H1 (cell line): ENCODE data around the gene NEGR1. TPM values are rescaled to one million over a fixed set of nuclear protein-coding genes. Genes with fewer than 3 reads are reported as not detected.

Source experiments
- CTCF ChIA-PET: fragments of 300-600 bp; sonication (Branson Sonifier 250); formaldehyde crosslinking; loops from one replicate; lab custom pipeline; 2021; ENCODE audit not compliant: partially characterized antibody; lab: Charles Lee
- POLR2A ChIA-PET: fragments of 300-600 bp; sonication (Branson Sonifier 250); formaldehyde crosslinking; loops from one replicate; lab custom pipeline; 2021; ENCODE audit warnings: inconsistent platforms; ENCODE audit not compliant: partially characterized antibody; lab: Charles Lee
- DNase-seq, 2 experiments: peaks; one replicate each; pipeline versions ENCODE4 v3.0.0 to v3.0.0-alpha.2; 2010 to 2022; ENCODE audit warnings: low spot score in 2 of 2, low read depth in 1 of 2, mixed read lengths in 1 of 2
- FAIRE-seq: peaks from 2 replicates; lab custom pipeline; 2011; peaks lifted over from hg19 to GRCh38; lab: Jason Lieb, UNC
- H2AFZ ChIP-seq: 2 replicates; pipeline ENCODE4 v1.8.1; 2012; ENCODE audit warnings: low read length, inconsistent platforms
- H2AK5ac ChIP-seq: 2 replicates; pipeline ENCODE4 v1.6.1; 2013; ENCODE audit warnings: low read depth, low read length
- H2BK120ac ChIP-seq: replicated peaks from 2 replicates; pipeline ENCODE3; 2013; ENCODE audit warnings: low read depth, low read length, inconsistent platforms
- H2BK12ac ChIP-seq: 2 replicates; pipeline ENCODE4 v1.6.1; 2013; ENCODE audit warnings: low read depth, low read length
- H2BK15ac ChIP-seq: 2 replicates; pipeline ENCODE4 v1.6.1; 2013; ENCODE audit warnings: low read length
- H2BK20ac ChIP-seq: 2 replicates; pipeline ENCODE4 v1.6.1; 2013; ENCODE audit warnings: low read length
- H2BK5ac ChIP-seq: 2 replicates; pipeline ENCODE4 v1.6.1; 2013; ENCODE audit warnings: low read depth, low read length
- H3K14ac ChIP-seq: 2 replicates; pipeline ENCODE4 v1.6.1; 2013; ENCODE audit warnings: inconsistent platforms; ENCODE audit not compliant: insufficient read length
- H3K18ac ChIP-seq: 2 replicates; pipeline ENCODE4 v1.6.1; 2013; ENCODE audit warnings: low read length; ENCODE audit errors: extremely low read depth
- H3K23ac ChIP-seq: 2 replicates; pipeline ENCODE4 v1.6.1; 2013; ENCODE audit warnings: inconsistent platforms; ENCODE audit not compliant: insufficient read length
- H3K23me2 ChIP-seq: 2 replicates; pipeline ENCODE4 v1.6.1; 2013; ENCODE audit warnings: low read depth, low read length
- H3K27ac ChIP-seq: 2 replicates; pipeline ENCODE4 v1.6.1; 2011; ENCODE audit warnings: low read depth, low read length, inconsistent platforms
- H3K27me3 ChIP-seq, 4 experiments: replicated peaks in 1 of 4; 1 replicate in 1 of 4; 2 replicates in 3 of 4; pipeline versions ENCODE4 v1.6.1 to v1.8.1; 2011 to 2013; ENCODE audit warnings: low read length in 3 of 4, mild to moderate bottlenecking in 3 of 4, inconsistent platforms in 2 of 4, mixed read lengths in 2 of 4, moderate library complexity in 1 of 4; ENCODE audit not compliant: control insufficient read depth in 3 of 4, insufficient read depth in 3 of 4; ENCODE audit errors: extremely low read depth in 1 of 4
- H3K36me3 ChIP-seq, 4 experiments: 2 replicates each; pipeline versions ENCODE4 v1.6.1 to v1.8.1; 2011 to 2013; ENCODE audit warnings: mild to moderate bottlenecking in 4 of 4, low read length in 3 of 4, moderate library complexity in 2 of 4, control low read depth in 1 of 4, inconsistent platforms in 1 of 4; ENCODE audit not compliant: insufficient read depth in 4 of 4, control insufficient read depth in 2 of 4
- H3K4ac ChIP-seq: replicated peaks from 2 replicates; pipeline ENCODE3; 2013; ENCODE audit warnings: low read length, low read depth, mixed read lengths, inconsistent platforms; ENCODE audit not compliant: insufficient read length
- H3K4me1 ChIP-seq, 4 experiments: replicated peaks in 1 of 4; 1 replicate in 1 of 4; 2 replicates in 3 of 4; pipeline versions ENCODE4 v1.6.1 to v1.8.1; 2011 to 2013; ENCODE audit warnings: low read length in 3 of 4, inconsistent platforms in 2 of 4, mixed read lengths in 1 of 4; ENCODE audit not compliant: insufficient read depth in 4 of 4, control insufficient read depth in 3 of 4
- H3K4me2 ChIP-seq, 2 experiments: 2 replicates each; pipeline versions ENCODE4 v1.6.1 to v1.8.1; 2011 to 2013; ENCODE audit warnings: low read depth in 2 of 2, low read length in 2 of 2, control low read depth in 1 of 2, inconsistent platforms in 1 of 2, mild to moderate bottlenecking in 1 of 2; ENCODE audit not compliant: insufficient read depth in 1 of 2
- H3K4me3 ChIP-seq, 4 experiments: fragments of 200-600, 300-600 bp in 1 of 4; sonication (generic), shearing (Covaris generic), sonication (Bioruptor Twin) in 1 of 4; 2 replicates each; pipeline versions ENCODE4 v1.5.1 to v1.8.1; 2011 to 2016; ENCODE audit warnings: low read length in 4 of 4, low read depth in 3 of 4, control low read depth in 2 of 4, inconsistent platforms in 2 of 4, mild to moderate bottlenecking in 2 of 4, mixed read lengths in 1 of 4, moderate library complexity in 1 of 4; ENCODE audit not compliant: insufficient read depth in 2 of 4; ENCODE audit errors: extremely low read depth in 1 of 4
- H3K56ac ChIP-seq: replicated peaks from 2 replicates; pipeline ENCODE3; 2013; ENCODE audit warnings: low read depth, mild to moderate bottlenecking, mixed read lengths, low read length, inconsistent platforms; ENCODE audit not compliant: insufficient read length
- H3K79me1 ChIP-seq: 2 replicates; pipeline ENCODE4 v1.6.1; 2013; ENCODE audit warnings: low read depth, low read length, control low read depth
- H3K79me2 ChIP-seq, 2 experiments: 2 replicates each; pipeline versions ENCODE4 v1.6.1 to v1.8.1; 2012 to 2013; ENCODE audit warnings: low read length in 2 of 2, mild to moderate bottlenecking in 2 of 2, inconsistent platforms in 1 of 2; ENCODE audit not compliant: insufficient read depth in 2 of 2, control insufficient read depth in 1 of 2
- H3K9ac ChIP-seq, 4 experiments: replicated peaks in 1 of 4; 1 replicate in 1 of 4; 2 replicates in 3 of 4; pipeline versions ENCODE4 v1.6.1 to v1.8.1; 2011 to 2013; ENCODE audit warnings: low read depth in 3 of 4, low read length in 3 of 4, control low read depth in 2 of 4, mild to moderate bottlenecking in 2 of 4, moderate library complexity in 2 of 4, inconsistent platforms in 1 of 4; ENCODE audit errors: extremely low read depth in 1 of 4
- H3K9me3 ChIP-seq, 2 experiments: 2 replicates each; pipeline versions ENCODE4 v1.6.1 to v1.8.1; 2012 to 2013; ENCODE audit warnings: mild to moderate bottlenecking in 2 of 2, moderate library complexity in 2 of 2, control low read depth in 1 of 2, inconsistent platforms in 1 of 2, low read depth in 1 of 2, low read length in 1 of 2, mixed read lengths in 1 of 2; ENCODE audit not compliant: insufficient read depth in 2 of 2
- H4K20me1 ChIP-seq, 2 experiments: replicated peaks in 1 of 2; 2 replicates each; pipeline versions ENCODE3 to v1.8.1; 2011 to 2013; ENCODE audit warnings: inconsistent platforms in 2 of 2, low read length in 2 of 2, mild to moderate bottlenecking in 1 of 2; ENCODE audit not compliant: insufficient read depth in 2 of 2, control insufficient read depth in 1 of 2
- H4K5ac ChIP-seq: 2 replicates; pipeline ENCODE4 v1.6.1; 2013; ENCODE audit warnings: low read length, low read depth, mixed read lengths, inconsistent platforms; ENCODE audit not compliant: insufficient read length
- H4K8ac ChIP-seq: 2 replicates; pipeline ENCODE4 v1.8.0; 2013; ENCODE audit warnings: mild to moderate bottlenecking, moderate library complexity, low read length, inconsistent platforms; ENCODE audit not compliant: insufficient read depth; ENCODE audit errors: extremely low read depth
- H4K91ac ChIP-seq: replicated peaks from 2 replicates; pipeline ENCODE3; 2013; ENCODE audit warnings: low read length, mixed read lengths, inconsistent platforms; ENCODE audit not compliant: insufficient read length
- CBX8 ChIP-seq: fragments of 300-800, 300-1000 bp; sonication (generic); IDR thresholded peaks from 2 replicates; pipeline ENCODE4 v1.7.1; 2016; ENCODE audit warnings: low read depth, low read length, borderline replicate concordance
- CHD2 ChIP-seq: IDR thresholded peaks from 2 replicates; pipeline ENCODE4 v1.6.1; 2012; ENCODE audit warnings: low read length, improper control_type of control experiment
- CREB1 ChIP-seq: IDR thresholded peaks from 2 replicates; pipeline ENCODE4 v1.6.1; 2012; ENCODE audit warnings: inconsistent platforms
- CTBP2 ChIP-seq: IDR thresholded peaks from 2 replicates; pipeline ENCODE4 v1.7.0; 2011; ENCODE audit warnings: borderline replicate concordance, mild to moderate bottlenecking, moderate library complexity, mixed read lengths, low read length; ENCODE audit not compliant: insufficient read depth, insufficient read length
- EGR1 ChIP-seq: IDR thresholded peaks from 2 replicates; pipeline ENCODE4 v1.6.1; 2011; ENCODE audit warnings: low read depth, low read length, borderline replicate concordance
- HDAC2 ChIP-seq, 2 experiments: fragments of 300-600 bp in 1 of 2; sonication (generic) in 1 of 2; IDR thresholded peaks; 2 replicates each; pipeline ENCODE4 v1.6.1; 2011 to 2012; ENCODE audit warnings: low read depth in 2 of 2, low read length in 2 of 2, mild to moderate bottlenecking in 2 of 2, moderate library complexity in 2 of 2, borderline replicate concordance in 1 of 2, inconsistent platforms in 1 of 2
- NANOG ChIP-seq: IDR thresholded peaks from 2 replicates; pipeline ENCODE4 v1.6.1; 2011; ENCODE audit warnings: low read length, low read depth, mild to moderate bottlenecking, inconsistent platforms; ENCODE audit not compliant: insufficient read depth, poor library complexity, severe bottlenecking
- POLR2AphosphoS5 ChIP-seq: IDR thresholded peaks from 2 replicates; pipeline ENCODE4 v1.6.1; 2011; ENCODE audit warnings: low read depth, low read length
- POU5F1 ChIP-seq: IDR thresholded peaks from 2 replicates; pipeline ENCODE4 v1.6.1; 2011; ENCODE audit warnings: low read depth, mild to moderate bottlenecking, low read length, moderate library complexity
- RBBP5 ChIP-seq: IDR thresholded peaks from 2 replicates; pipeline ENCODE4 v1.7.1; 2012; ENCODE audit warnings: low read depth, mild to moderate bottlenecking, inconsistent platforms, low read length, moderate library complexity, borderline replicate concordance
- SRF ChIP-seq: IDR thresholded peaks from 2 replicates; pipeline ENCODE4 v1.6.1; 2011; ENCODE audit warnings: mild to moderate bottlenecking, low read depth, low read length, moderate library complexity
- YY1 ChIP-seq: IDR thresholded peaks from 2 replicates; pipeline ENCODE4 v1.6.1; 2011; ENCODE audit warnings: low read depth, mild to moderate bottlenecking, low read length
- whole genome bisulfite sequencing, 2 experiments: shearing (Covaris generic) in 1 of 2; methylation state at CpG; one replicate each; pipeline versions ENCODE4 v1.1.6 to v1.1.7; 2013 to 2015; ENCODE audit warnings: low lambda C conversion rate in 2 of 2, mixed read lengths in 2 of 2, inconsistent platforms in 1 of 2, low coverage in 1 of 2, missing lambda C conversion rate in 1 of 2; ENCODE audit not compliant: insufficient replicate concordance in 2 of 2, insufficient coverage in 1 of 2, insufficient read length in 1 of 2; ENCODE audit errors: extremely low coverage in 1 of 2, missing lambda C conversion rate in 1 of 2; 5-methylcytosine and 5-hydroxymethylcytosine counted together
- polyA plus RNA-seq, 7 experiments: library from polyadenylated mRNA; depleted of rRNA in 3 of 7; stranded (reverse) in 5 of 7; unstranded in 2 of 7; fragments of >200 nt in 5 of 7; fragments of 200-250 nt in 2 of 7; gene quantifications; 1 replicate in 5 of 7; 2 replicates in 1 of 7; 4 replicates in 1 of 7; pipeline versions ENCODE4 v1.2.1 to v1.2.3, GENCODE V29; 2011 to 2013; ENCODE audit warnings: missing spikeins in 2 of 7, mixed read lengths in 2 of 7
- total RNA-seq: library from RNA; stranded (reverse); fragmentation: NEBNext Ultra II Directional; extraction: Animal tissue kit (Norgen Biotek cat#: 25700); gene quantifications from 2 replicates; pipeline ENCODE4 v1.2.1, GENCODE V29; 2021

The NEGR1 gene
- total and polyA plus RNA-seq, 2 of the 8 experiments (the other 6 are each of a cell fraction or from before 2014, with no cell fraction given) = 0.71 to 1.3 TPM

- no peaks in the 10 kb centered on the region for H4K20me1 ChIP-seq
- no peak overlapping the region for H3K56ac ChIP-seq
- 95% methylated on average over 1 of the region's 1 CpG; no CpG with 5 or more reads in 1 of the 2 experiments for WGBS, 2 experiments
- H2BK12ac ChIP-seq = no peak overlapping the region
- no peaks in the 10 kb centered on the region for H3K9me3 ChIP-seq
- ChIA-PET CTCF (interaction anchor here (0.6 kb wide), 1 partner anchor 1461 kb away, joined by 3 read pairs; no protein-coding TSS in a partner anchor), POLR2A (no interaction called here)
- H3K4me3 ChIP-seq = no peak overlapping the region
- TF ChIP-seq NANOG (no peak), EGR1 (no peak), CREB1 (no peak), HDAC2 (IDR thresholded peaks at IDR 0.05; ENCODE audit: borderline replicate concordance in 1 of 2, low read depth in 2 of 2, low read length in 2 of 2) (no peak), RBBP5 (no peak), POU5F1 (no peak), CTBP2 (no peak), POLR2AphosphoS5 (no peak), CBX8 (no peak), SRF (no peak), CHD2 (no peak), YY1 (no peak)
- no peak overlapping the region for H4K8ac ChIP-seq
- no peak overlapping the region for H3K27ac ChIP-seq
- no peak overlapping the region for H2BK20ac ChIP-seq
- H3K9ac ChIP-seq = no peak overlapping the region
- 0 out of 2 replicates have a peak overlapping the region, but pooled peaks have one; percentile 39 for H2AFZ ChIP-seq
- DNase-seq (no peak), FAIRE-seq (no peak)
- no peak overlapping the region for H3K4ac ChIP-seq
- H3K79me2 ChIP-seq = no peaks in the 10 kb centered on the region
- no peaks in the 10 kb centered on the region for H3K27me3 ChIP-seq
- no peak overlapping the region for H2AK5ac ChIP-seq
- no peak overlapping the region for H2BK15ac ChIP-seq
- H3K79me1 ChIP-seq = no peaks in the 10 kb centered on the region
- H3K36me3 ChIP-seq = no peaks in the 10 kb centered on the region
- no peaks in the 10 kb centered on the region for H3K4me1 ChIP-seq
- H2BK120ac ChIP-seq = no peak overlapping the region
- no peak overlapping the region for H3K4me2 ChIP-seq
- no peak overlapping the region for H2BK5ac ChIP-seq
- H3K23ac ChIP-seq = no peak overlapping the region
- no peak overlapping the region for H3K14ac ChIP-seq
- H3K18ac ChIP-seq = no peak overlapping the region
- no peak overlapping the region for H4K5ac ChIP-seq
- no peak overlapping the region for H4K91ac ChIP-seq
- no peaks in the 10 kb centered on the region for H3K23me2 ChIP-seq
These were observed 634.6 kb downstream of the NEGR1 start for GRCh38 chr1:71647513-71648300.
